ENCODE measurements around the gene C20orf202.

Gene C20orf202

DNA sequence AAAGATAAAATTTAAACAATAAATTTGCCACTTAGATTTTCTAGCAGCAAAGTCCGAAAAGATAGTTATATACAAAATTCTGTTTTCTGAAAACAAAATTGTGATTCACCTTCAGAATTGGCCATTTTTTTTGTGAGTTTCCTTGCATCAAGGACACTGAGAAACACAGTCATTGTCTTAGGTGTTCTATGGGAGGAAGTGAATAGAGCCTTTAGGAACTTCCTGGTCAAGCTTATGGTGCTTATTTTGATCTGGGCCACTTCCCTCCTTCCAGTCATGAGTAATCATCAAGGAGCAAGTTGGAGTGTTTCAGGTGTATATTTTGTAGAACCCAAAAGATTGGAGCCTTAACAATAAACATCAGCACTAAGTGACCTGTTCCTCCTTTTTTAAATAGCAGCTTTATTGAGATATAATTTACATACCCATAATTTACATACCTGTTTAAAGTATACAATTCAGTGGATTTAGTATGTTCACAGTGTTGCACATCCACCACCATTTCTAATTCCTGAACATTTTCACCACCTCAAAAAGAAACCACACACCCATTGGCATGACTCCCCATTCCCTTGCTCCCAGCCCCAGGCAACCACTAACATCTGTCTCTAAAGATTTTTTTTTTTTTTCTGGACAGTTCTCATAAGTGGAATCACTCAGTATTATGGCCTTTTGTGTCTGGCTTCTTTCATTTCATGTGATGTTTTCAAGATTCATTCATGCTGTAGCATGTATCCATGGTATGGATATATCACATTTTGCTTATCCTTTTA lies 36.1 kb upstream of the C20orf202 start:
- no CpG with 5 or more reads among the region's 1 CpG for WGBS (ENCODE audit: insufficient coverage, insufficient read length)
- Histone ChIP-seq H3K9me3 (ENCODE audit: control insufficient read depth, insufficient read depth, low read length) (no peaks in the 10 kb centered on the region), H3K36me3 (ENCODE audit: control insufficient read depth, insufficient read depth, low read length) (peaks cover 37% of the 10 kb centered on the region), H3K4me3 (ENCODE audit: low read length) (no peak overlapping the region), H3K27me3 (ENCODE audit: control insufficient read depth, insufficient read depth, low read length) (no peaks in the 10 kb centered on the region), H3K27ac (ENCODE audit: low read length) (no peak overlapping the region), H3K4me1 (ENCODE audit: control insufficient read depth, insufficient read depth, low read length) (no peaks in the 10 kb centered on the region)
- DNase-seq (ENCODE audit: low read depth, low spot score) = no peak

DNA sequence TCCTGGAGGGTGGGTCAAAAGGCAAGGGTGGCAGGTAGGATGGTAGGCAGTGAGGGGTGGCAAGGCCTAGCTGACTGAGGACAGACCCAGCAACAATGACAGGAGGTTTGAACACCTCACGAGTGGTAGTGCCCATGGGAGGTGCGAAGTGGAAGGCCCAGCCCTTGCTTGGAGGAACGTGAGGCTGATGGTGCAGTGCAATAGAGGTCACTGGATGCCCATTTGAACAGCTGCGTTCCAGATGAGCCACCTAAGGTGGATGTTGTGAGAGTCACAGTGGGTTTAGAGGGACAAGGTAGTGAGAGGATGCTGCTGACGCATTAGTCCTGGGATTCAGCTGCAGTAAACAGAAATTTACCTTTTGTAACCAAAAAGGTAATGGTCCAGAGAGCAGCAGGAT lies 34.0 kb upstream of the C20orf202 start:
- peaks cover 29% of the 10 kb centered on the region for H3K36me3 ChIP-seq (ENCODE audit: control insufficient read depth, insufficient read depth, low read length)
- no peaks in the 10 kb centered on the region for H3K9me3 ChIP-seq (ENCODE audit: control insufficient read depth, insufficient read depth, low read length)
- H3K27ac ChIP-seq (ENCODE audit: low read length) = no peak overlapping the region
- no peak overlapping the region for H3K4me3 ChIP-seq (ENCODE audit: low read length)
- no peak for DNase-seq (ENCODE audit: low read depth, low spot score)
- no peaks in the 10 kb centered on the region for H3K27me3 ChIP-seq (ENCODE audit: control insufficient read depth, insufficient read depth, low read length)
- H3K4me1 ChIP-seq (ENCODE audit: control insufficient read depth, insufficient read depth, low read length) = no peaks in the 10 kb centered on the region
- WGBS (ENCODE audit: insufficient coverage, insufficient read length) = no CpG with 5 or more reads among the region's 5 CpGs

DNA sequence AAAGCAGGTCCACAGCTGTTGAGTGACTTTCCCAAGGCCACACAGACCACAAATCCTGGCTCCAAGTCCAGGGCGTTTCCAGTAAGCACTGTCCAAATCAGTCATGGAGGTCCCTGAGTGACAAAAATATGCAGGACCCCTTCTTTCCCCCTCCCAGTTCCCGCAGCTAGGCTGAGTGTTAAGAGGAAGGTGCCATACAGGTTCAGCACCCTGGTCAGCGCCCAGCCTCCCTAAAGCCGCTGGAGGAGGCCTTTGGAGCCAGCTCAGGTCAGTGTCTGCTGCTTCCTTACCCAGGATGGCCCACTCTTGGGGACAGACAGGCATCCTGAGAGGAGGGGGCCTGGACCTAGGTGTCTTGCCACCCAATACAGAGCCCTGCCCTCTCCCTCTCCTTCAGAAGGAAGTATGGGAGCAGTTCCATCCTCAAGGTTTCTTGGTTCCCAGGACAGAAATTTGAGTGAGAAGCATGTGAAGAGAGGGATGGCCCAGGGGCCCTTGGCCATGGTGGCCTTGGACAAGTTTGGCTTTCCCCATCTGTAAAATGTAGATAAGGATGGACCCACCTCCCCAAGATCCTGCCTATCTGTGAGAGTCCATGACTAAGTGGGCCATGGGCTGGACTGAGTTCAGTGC lies 31.7 kb upstream of the C20orf202 start:
- H3K4me1 ChIP-seq (ENCODE audit: control insufficient read depth, insufficient read depth, low read length) = no peaks in the 10 kb centered on the region
- H3K4me3 ChIP-seq (ENCODE audit: low read length) = no peak overlapping the region
- DNase-seq (ENCODE audit: low read depth, low spot score) = no peak
- H3K9me3 ChIP-seq (ENCODE audit: control insufficient read depth, insufficient read depth, low read length) = no peaks in the 10 kb centered on the region
- H3K36me3 ChIP-seq (ENCODE audit: control insufficient read depth, insufficient read depth, low read length) = peaks cover 8% of the 10 kb centered on the region; the same call in 1 of the 2 replicates
- H3K27me3 ChIP-seq (ENCODE audit: control insufficient read depth, insufficient read depth, low read length) = no peaks in the 10 kb centered on the region
- no CpG with 5 or more reads among the region's 4 CpGs for WGBS (ENCODE audit: insufficient coverage, insufficient read length)
- no peak overlapping the region for H3K27ac ChIP-seq (ENCODE audit: low read length)

DNA sequence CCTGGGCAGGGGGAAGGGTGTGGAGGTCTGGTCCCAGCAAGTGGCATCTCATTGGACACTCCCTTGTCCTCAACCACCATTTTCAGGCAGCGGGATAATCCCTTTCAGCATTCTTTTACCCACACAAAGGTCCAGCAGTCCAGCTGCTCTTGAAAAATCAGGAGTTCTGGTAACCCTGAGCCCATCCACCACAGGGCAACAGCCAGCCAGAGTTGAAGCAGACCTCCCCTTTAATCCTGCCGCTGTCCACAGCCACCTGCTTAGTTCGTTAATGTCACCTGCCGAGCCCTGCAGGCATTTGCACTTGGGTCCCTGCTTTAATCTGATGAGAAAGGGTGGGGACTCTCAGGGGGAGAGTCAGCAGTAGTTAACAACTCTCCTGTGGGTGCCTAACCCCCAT lies 29.6 kb upstream of the C20orf202 start:
- H3K9me3 ChIP-seq (ENCODE audit: control insufficient read depth, insufficient read depth, low read length) = no peaks in the 10 kb centered on the region
- peaks cover 8% of the 10 kb centered on the region; the same call in 1 of the 2 replicates for H3K36me3 ChIP-seq (ENCODE audit: control insufficient read depth, insufficient read depth, low read length)
- no peak overlapping the region for H3K4me3 ChIP-seq (ENCODE audit: low read length)
- H3K27me3 ChIP-seq (ENCODE audit: control insufficient read depth, insufficient read depth, low read length) = no peaks in the 10 kb centered on the region
- no peaks in the 10 kb centered on the region for H3K4me1 ChIP-seq (ENCODE audit: control insufficient read depth, insufficient read depth, low read length)
- WGBS (ENCODE audit: insufficient coverage, insufficient read length) = no CpG with 5 or more reads among the region's 4 CpGs
- no peak for DNase-seq (ENCODE audit: low read depth, low spot score)
- no peak overlapping the region for H3K27ac ChIP-seq (ENCODE audit: low read length)

DNA sequence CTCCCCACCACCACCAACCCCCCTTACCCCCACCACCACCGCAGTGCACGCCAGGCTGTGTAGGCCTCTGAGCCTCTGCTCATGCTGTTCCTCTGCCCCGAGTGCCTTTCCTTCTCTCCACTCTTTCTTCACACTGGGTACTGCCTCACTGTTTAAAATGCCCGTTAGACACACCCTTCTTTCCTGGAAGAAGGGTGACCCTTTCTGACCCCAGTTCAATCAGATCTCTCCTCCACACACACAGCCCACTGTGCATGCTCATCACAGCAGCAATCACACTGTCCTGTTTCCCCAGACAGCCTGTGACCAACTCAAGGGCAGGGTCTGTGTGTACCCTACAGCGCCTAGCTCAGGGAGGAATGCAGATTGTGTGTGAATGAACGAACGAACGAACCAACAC lies 28.5 kb upstream of the C20orf202 start:
- H3K27ac ChIP-seq (ENCODE audit: low read length) = no peak overlapping the region
- H3K9me3 ChIP-seq (ENCODE audit: control insufficient read depth, insufficient read depth, low read length) = no peaks in the 10 kb centered on the region
- no peak overlapping the region for H3K4me3 ChIP-seq (ENCODE audit: low read length)
- no CpG with 5 or more reads among the region's 8 CpGs for WGBS (ENCODE audit: insufficient coverage, insufficient read length)
- H3K4me1 ChIP-seq (ENCODE audit: control insufficient read depth, insufficient read depth, low read length) = no peaks in the 10 kb centered on the region
- DNase-seq (ENCODE audit: low read depth, low spot score) = no peak
- peaks cover 2% of the 10 kb centered on the region; the same call in 1 of the 2 replicates for H3K36me3 ChIP-seq (ENCODE audit: control insufficient read depth, insufficient read depth, low read length)
- no peaks in the 10 kb centered on the region for H3K27me3 ChIP-seq (ENCODE audit: control insufficient read depth, insufficient read depth, low read length)

DNA sequence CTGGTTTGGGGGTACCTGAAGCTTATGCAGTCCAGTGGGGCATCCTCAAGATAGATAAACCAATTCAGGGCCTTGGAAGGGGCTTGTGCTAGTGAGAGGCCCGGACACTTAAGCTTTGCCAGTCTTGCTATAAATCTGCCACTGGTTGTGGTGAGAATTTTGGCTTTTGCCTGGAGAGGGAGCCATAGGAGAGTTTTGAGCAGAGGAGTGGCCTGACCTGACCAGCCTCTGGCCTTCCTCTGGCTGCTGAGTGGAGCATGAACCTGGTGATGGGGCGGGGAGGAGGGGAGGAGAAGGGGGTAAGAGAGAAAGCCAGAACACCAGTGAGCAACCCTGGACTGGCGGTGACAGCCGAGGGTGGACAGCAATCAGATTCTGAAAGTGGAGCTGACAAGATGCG lies 25.6 kb upstream of the C20orf202 start:
- H3K4me3 ChIP-seq (ENCODE audit: low read length) = no peak overlapping the region
- no peaks in the 10 kb centered on the region for H3K27me3 ChIP-seq (ENCODE audit: control insufficient read depth, insufficient read depth, low read length)
- H3K27ac ChIP-seq (ENCODE audit: low read length) = no peak overlapping the region
- peak; percentile 57 for DNase-seq (ENCODE audit: low read depth, low spot score)
- H3K36me3 ChIP-seq (ENCODE audit: control insufficient read depth, insufficient read depth, low read length) = no peaks in the 10 kb centered on the region
- no CpG with 5 or more reads among the region's 5 CpGs for WGBS (ENCODE audit: insufficient coverage, insufficient read length)
- H3K4me1 ChIP-seq (ENCODE audit: control insufficient read depth, insufficient read depth, low read length) = no peaks in the 10 kb centered on the region; the same call in 1 of the 2 replicates
- no peaks in the 10 kb centered on the region for H3K9me3 ChIP-seq (ENCODE audit: control insufficient read depth, insufficient read depth, low read length)

DNA sequence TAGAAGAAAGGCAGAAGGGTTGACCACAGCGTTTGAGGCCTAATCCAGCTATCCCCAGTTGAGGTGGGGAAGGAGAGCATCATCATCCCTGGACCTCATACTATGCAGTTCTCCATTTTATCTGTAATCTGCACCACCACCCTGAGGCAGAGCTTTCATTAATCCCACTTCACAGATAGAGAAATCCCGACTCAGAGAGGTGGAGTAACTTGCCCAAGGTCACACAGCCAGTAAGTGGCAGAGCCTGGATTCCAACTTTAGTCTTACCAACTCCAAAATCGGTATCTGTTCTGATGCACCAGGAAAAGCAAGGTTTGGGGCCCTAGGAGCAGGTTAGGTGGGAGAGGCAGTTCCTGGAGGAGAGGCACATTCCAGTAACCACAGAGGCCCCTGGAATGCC lies 25.2 kb upstream of the C20orf202 start:
- no peak overlapping the region for H3K4me3 ChIP-seq (ENCODE audit: low read length)
- no peaks in the 10 kb centered on the region for H3K36me3 ChIP-seq (ENCODE audit: control insufficient read depth, insufficient read depth, low read length)
- no peaks in the 10 kb centered on the region for H3K9me3 ChIP-seq (ENCODE audit: control insufficient read depth, insufficient read depth, low read length)
- WGBS (ENCODE audit: insufficient coverage, insufficient read length) = no CpG with 5 or more reads among the region's 3 CpGs
- DNase-seq (ENCODE audit: low read depth, low spot score) = no peak
- no peaks in the 10 kb centered on the region; the same call in 1 of the 2 replicates for H3K4me1 ChIP-seq (ENCODE audit: control insufficient read depth, insufficient read depth, low read length)
- H3K27me3 ChIP-seq (ENCODE audit: control insufficient read depth, insufficient read depth, low read length) = no peaks in the 10 kb centered on the region; the same call in 1 of the 2 replicates
- no peak overlapping the region for H3K27ac ChIP-seq (ENCODE audit: low read length)

DNA sequence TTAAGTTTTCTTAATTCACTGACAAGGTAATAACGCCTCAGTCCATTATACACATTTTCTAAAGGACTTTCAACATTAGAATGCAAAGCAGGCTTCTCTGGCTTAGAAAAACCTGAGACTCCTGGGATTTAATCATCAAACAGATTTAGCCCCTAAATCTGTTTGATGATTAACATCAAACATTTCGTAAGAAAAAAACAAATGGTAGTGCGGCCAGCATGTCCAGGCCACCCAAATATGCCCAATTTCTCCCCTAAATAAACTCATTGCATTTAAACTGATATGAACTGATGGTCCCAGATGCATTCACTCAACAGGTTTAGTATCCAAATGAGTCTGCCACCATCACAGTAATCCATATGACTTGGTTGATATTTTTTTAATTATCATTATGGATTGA lies 24.6 kb upstream of the C20orf202 start:
- Histone ChIP-seq H3K4me3 (ENCODE audit: low read length) (no peak overlapping the region), H3K36me3 (ENCODE audit: control insufficient read depth, insufficient read depth, low read length) (no peaks in the 10 kb centered on the region), H3K27me3 (ENCODE audit: control insufficient read depth, insufficient read depth, low read length) (peaks cover under 1% of the 10 kb centered on the region; the same call in 1 of the 2 replicates), H3K4me1 (ENCODE audit: control insufficient read depth, insufficient read depth, low read length) (no peaks in the 10 kb centered on the region; the same call in 1 of the 2 replicates), H3K27ac (ENCODE audit: low read length) (no peak overlapping the region), H3K9me3 (ENCODE audit: control insufficient read depth, insufficient read depth, low read length) (no peaks in the 10 kb centered on the region)
- no CpG with 5 or more reads among the region's 3 CpGs for WGBS (ENCODE audit: insufficient coverage, insufficient read length)
- no peak for DNase-seq (ENCODE audit: low read depth, low spot score)

DNA sequence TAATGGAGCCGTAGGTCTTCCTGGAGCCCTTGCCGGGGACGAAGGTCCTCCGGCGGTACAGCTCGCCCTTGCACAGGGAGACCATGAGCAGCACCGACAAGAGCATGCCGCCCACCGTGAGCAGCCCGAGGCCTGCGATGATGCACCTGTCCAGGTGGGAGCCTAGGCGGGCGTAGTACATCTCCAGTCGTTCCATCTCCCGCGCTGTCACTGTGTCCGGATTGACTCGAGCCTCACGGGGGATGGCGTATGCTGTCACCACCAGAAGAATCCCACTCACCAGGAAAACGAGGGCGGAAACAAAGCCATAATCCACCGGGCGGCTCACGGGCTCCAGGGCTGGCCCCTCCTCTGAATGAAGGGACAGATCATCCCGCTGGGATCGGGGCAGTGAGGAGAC lies 22.3 kb upstream of the C20orf202 start:
- DNase-seq (ENCODE audit: low read depth, low spot score) = no peak
- H3K9me3 ChIP-seq (ENCODE audit: control insufficient read depth, insufficient read depth, low read length) = no peaks in the 10 kb centered on the region
- peaks cover 11% of the 10 kb centered on the region for H3K27me3 ChIP-seq (ENCODE audit: control insufficient read depth, insufficient read depth, low read length)
- H3K36me3 ChIP-seq (ENCODE audit: control insufficient read depth, insufficient read depth, low read length) = no peaks in the 10 kb centered on the region
- H3K27ac ChIP-seq (ENCODE audit: low read length) = no peak overlapping the region
- no peaks in the 10 kb centered on the region; the same call in 1 of the 2 replicates for H3K4me1 ChIP-seq (ENCODE audit: control insufficient read depth, insufficient read depth, low read length)
- no peak overlapping the region for H3K4me3 ChIP-seq (ENCODE audit: low read length)
- no CpG with 5 or more reads among the region's 27 CpGs for WGBS (ENCODE audit: insufficient coverage, insufficient read length)

DNA sequence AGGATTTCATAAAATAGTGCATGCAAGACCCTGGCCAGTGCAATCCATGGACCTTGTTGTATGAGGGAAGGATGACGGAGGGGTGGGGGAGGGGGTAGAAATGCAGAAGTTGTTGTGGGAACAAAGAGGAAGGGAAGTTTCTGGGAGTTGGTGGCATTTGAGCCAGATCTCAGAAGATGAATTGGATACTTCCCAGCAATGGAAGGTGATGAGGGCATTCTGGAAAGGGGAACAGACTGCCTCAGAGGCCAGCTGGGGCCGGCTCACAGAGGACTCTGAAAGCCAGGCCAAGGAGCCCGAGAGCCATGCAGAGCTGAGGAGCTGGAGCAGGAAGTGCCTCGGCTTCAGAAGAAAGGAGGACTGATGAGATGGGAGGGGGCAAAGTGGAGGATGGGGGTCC lies 21.1 kb upstream of the C20orf202 start:
- no peak for DNase-seq (ENCODE audit: low read depth, low spot score)
- no peak overlapping the region for H3K27ac ChIP-seq (ENCODE audit: low read length)
- WGBS (ENCODE audit: insufficient coverage, insufficient read length) = no CpG with 5 or more reads among the region's 4 CpGs
- H3K36me3 ChIP-seq (ENCODE audit: control insufficient read depth, insufficient read depth, low read length) = no peaks in the 10 kb centered on the region
- H3K4me3 ChIP-seq (ENCODE audit: low read length) = no peak overlapping the region
- H3K27me3 ChIP-seq (ENCODE audit: control insufficient read depth, insufficient read depth, low read length) = peaks cover 11% of the 10 kb centered on the region
- H3K9me3 ChIP-seq (ENCODE audit: control insufficient read depth, insufficient read depth, low read length) = no peaks in the 10 kb centered on the region
- peaks cover 5% of the 10 kb centered on the region for H3K4me1 ChIP-seq (ENCODE audit: control insufficient read depth, insufficient read depth, low read length)

Measured in iPS DF 6.9 (cell line).